ENCODE results near the gene PRR14.
"Not testable (repeated sequence)": the region's sequence is repeated elsewhere in the genome, so short reads cannot be mapped to it uniquely, and the experiment has no call there.

The PRR14 gene

DNA sequence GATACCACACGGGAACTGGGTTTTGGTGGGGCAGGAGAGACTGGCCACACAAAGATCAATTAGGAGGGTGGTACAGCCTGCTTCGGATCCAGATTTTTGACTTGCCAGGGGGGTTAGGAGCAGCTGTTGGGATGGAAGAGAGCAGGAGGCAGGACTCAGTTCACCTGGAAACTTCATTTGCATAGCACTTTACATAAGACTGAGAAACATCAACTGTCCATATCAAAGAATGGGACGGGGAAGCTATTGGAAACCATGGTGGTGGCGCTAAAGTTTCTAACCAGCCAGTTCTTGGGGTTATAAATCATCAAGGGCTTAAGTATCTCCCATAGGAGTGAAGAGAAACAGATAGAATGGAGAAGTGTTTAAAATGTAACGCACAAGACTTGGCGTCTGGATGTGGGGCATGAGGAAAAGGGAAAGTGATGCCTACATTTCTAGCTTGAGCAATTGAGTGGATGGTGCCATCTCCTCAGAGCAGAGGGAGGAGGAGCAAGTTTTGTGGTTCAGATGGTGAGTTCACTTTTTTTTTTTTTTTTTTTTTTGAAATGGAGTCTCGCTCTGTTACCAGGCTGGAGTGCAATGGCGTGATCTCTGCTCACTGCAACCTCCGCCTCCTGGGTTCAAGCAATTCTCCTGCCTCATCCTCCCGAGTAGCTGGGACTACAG lies 41.8 kb downstream of the PRR14 start:
- no peak for DNase-seq

DNA sequence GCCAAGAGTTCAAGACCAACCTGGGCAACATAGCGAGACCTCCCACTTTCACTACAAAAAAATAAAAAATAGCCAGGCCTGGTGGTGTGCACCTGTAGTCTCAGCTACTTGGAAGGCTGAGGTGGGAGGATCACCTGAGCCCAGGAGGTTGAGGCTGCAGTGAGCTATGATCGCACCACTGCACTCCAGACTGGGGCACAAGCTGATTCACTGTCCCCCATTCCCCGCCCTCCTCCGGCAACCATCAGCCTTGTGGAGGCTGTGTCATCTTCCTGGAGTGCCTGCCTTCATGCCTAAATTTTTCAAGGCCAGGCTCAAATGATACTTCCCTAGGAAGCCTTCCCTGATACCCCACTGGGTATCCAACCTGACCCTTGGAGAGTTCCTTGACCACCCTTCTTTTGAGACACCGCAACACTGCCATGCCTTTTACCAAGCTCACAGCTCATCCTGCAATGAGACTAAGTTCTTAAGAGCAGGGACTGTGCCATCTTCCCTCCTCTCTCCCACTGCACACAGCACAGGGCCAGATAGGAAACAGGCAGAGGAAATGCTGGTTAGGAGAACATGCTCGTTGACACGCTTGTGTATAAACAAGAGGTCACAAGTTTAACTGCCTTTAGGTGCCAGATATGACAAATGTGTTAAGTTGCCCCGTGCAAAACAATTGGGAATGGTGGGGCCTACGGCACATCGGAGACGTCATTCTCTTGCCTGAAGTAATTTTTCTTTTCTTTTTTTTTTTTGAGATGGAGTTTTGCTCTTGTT lies 44.4 kb downstream of the PRR14 start:
- no peak for DNase-seq

DNA sequence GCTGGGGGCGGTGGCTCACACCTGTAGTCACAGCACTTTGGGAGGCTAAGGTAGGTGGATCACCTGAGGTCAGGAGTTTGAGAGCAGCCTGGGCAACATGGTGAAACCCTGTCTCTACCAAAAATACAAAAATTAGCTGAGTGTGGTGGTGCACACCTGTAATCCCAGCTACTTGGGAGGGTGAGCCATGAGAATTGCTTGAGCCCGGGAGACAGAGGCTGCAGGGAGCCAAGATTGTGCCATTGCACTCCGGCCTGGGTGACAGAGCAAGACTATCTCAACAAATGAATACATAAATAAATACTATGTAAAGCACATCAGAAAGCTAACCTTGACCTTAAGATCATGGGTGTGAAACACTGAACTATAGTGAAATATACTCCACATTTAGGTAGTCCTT lies 45.9 kb downstream of the PRR14 start:
- not testable (repeated sequence) for DNase-seq

DNA sequence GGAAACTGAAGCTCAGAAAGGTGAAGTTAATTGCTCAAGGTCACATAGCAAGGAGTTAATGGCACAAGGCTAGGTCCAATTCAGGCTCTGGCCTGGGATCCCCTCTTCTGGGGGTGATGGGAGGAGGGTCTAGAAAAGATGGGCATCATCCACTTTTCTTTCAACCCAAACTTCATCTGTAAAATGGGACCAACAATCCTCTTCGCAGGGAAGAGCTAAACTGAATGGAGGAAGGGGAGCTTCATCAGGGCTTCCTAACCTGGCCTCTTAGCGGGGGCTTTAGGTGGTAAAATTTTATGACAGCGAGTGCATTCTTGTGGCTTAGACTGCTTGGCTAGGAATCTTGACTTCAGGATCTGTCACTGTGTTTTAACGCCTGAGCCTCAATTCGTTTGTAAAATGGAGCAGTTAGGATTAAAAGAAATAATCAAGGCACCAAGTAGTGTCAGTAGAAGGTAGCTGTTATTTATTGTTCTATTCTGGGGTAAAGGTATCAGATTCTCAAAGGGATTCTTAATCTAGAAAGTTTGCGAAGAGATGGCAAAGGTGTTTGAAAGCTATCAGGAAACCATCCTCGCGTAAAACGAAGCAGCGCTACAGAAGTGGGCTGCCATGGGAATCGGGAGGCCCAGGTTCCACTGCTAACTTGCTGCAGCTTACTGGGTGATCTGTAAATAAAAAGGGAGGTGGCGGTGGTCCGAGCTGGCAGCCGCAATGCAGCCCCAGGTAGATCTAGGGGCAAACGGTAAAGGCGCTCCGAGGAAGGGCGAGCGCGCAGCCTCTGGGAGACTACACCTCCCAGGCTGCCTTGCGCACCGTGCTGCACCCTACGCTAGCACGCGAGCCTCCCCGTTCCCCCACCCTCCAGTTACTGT lies 46.7 kb downstream of the PRR14 start:
- DNase-seq = no peak

DNA sequence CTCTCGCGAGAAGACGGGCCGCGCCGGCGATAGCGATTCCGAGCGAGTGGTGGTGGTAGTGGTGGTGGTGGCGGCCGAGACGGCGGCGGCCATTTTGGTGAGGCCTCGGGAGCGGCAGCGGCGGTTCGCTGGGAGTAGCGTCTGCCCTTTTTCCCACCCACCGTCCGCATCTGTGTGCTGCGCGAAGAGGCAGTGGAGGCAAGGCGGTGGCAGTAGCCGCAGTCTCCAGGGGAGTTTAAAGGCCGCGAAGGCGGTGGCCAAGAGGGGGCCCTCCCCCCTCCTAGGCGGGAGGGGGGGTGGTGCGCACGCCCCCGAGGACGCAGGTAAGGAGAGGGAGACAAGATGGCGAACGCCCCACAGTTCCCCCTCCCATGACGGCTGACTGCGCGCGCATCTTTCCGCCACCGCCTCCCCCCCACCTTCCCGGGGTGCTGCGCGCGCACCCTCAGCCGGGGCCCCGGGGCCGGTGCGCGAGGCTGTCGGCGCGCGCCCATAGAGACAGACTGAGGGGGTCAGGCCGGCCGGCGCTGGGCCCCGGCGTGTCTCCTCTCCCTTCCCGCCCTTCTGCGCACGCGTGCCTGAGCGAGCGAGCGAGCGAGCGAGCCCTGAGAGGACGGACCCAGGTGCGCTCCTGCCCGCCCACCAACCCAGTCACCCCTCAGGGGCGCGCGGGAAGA lies 47.5 kb downstream of the PRR14 start:
- DNase-seq = peak; percentile 79 to 98 (median 96)

DNA sequence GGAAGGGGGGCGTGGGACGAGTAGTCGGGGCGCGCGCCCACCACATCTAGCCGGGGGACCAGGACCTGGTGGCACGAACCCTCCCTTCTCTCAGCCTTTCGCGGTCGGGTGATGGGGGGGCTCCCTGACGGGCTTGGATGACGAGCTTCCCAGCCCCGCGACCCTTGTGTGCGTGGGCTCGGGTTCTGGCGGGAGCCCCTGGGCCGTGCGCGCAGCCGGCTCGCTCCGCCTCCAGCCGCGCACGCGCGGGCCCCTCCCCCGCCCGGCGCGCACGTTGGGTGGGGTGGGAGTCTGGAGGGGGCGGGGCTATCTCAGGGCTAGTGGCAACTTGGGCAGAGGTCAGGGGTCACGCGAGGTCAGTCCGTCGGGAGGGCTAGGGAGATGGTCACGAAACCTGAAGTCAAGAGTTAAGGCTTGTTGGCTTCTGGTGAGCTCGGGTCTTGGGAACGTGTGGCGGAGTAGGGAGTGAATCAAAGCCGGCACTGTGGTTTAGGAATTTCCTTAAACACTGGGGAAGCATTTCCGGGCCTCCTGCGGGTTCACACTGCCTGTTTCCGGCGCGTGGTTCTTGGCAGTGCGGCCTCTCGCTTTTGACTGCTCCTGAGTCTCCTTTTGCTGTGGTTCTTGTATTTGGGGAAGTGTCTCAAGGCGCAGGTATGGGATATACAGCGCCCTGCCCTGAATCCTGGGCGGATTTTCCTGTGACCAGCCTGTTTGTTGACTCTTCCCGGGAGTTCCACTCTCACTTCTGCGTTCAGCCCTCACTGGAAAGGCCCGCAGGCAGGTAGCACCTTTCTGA lies 48.3 kb downstream of the PRR14 start, which contains the start of gene SRCAP:
TSS of gene SRCAP (plus strand) at position 356 of the 799 bp plus-strand sequence. CDS start 1,654 bp downstream, outside the sequence.
- peak; percentile 35 to 85 (median 71) for DNase-seq

DNA sequence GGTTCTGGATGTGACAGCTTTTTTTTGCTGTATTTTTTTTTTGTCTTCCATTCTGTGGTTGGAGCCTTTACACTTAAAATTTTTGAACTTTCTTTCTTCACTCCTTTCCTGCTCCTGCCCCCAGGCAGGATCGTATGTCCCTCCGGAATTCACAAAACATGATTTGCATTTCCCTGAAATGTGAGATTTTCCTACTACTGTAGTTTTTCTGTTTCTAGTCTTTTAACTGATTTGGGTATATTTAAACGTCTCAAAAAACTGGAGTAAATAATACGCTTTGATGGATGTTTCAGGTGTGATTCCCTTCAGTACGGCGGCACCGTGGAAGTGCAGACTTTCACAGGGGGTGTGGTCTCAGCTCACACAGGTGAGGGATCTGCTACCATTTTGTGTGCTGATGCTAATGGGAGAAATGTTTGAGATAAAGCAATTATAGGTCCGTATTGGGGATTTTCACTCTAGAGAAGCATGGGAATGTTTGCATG lies 48.9 kb downstream of the PRR14 start:
- no peak for DNase-seq

DNA sequence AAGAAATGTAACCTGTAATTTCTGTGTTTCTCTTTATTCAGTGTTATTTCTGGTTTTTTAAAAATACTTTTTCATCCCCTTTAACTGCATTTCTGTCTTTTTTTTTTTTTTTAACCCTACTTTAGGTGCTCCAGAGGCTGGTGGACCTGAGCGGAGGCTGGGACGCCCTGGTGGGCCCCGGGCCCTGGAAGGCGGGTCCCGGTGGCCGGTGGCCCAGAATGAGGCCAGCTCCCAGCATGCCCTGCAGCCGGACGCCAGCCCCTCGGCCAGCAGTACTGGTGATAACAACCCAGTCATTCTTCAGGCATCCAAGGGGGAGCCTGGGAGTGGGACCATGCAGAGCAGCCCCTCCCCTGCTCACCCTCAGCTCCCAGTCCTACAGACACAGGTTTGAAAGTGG lies 49.7 kb downstream of the PRR14 start:
- DNase-seq = no peak

DNA sequence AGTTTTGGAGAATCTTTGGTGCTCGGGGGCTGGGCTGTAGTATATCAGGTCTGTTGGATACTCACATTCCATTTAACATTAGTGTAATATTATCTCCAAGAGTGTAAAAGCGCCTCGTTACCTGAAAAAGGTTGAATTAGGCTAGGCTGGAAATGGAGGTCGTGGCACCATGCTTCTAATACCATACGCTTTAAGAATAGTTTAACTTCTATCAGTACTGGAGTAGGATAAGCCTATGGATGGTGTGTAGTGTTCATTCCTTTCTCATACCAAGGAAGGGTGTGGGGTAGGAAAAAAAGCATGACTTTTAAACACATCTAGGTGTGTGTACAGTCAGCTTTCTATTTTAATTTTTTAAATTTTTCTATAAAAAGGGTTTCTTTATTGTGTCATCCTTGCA lies 50.2 kb downstream of the PRR14 start:
- no peak for DNase-seq

DNA sequence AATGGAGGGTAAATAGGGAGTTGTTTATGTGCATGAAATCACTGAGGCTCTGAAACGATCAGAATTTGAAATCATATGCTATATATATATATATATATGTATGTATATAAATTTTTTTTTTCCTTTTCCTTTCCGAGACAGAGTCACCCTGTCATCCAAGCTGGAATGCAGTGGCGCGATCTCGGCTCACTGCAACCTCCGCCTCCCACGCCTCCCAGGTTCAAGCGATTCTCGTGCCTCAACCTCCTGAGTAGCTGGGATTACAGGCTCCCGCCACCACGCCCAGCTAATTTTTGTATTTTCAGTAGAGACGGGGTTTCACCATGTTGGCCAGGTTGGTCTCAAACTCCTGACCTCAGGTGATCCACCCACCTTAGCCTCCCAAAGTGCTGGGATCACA lies 52.3 kb downstream of the PRR14 start:
- DNase-seq = not testable (repeated sequence)

DNA sequence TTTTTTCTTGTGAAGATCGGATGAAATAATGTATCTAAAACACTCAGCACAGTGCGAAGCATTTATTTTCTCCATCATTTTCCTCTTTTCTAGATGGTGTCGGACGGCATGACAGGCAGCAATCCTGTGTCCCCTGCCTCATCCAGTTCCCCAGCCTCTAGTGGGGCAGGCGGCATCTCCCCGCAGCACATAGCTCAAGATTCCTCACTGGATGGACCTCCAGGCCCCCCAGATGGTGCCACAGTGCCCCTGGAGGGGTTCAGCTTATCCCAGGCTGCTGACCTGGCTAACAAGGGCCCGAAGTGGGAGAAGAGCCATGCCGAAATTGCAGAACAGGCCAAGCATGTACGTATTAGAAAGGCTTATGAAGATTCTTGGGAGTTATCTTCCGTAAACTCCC lies 53.2 kb downstream of the PRR14 start:
- no peak for DNase-seq
